ENCODE results near the gene ZNF622. TPM values are rescaled to one million over a fixed set of nuclear protein-coding genes. Genes with fewer than 3 reads are reported as not detected.

Gene ZNF622
- total and polyA plus RNA-seq, 2 of the 13 experiments (the other 11 are each of a cell fraction or from before 2014, with no cell fraction given): 12.1 to 44.7 TPM

GRCh38 chr5:16465544-16466432, at the start of gene ZNF622 (continued):
- TF ChIP-seq ZNF597 (CRISPR knock-in tag; IDR thresholded peaks at IDR 0.05) (no peak), MXD3 (CRISPR knock-in tag; IDR thresholded peaks at IDR 0.05) (peak; percentile 74), ZNF20 (CRISPR knock-in tag; IDR thresholded peaks at IDR 0.05) (0 out of 2 replicates have a peak, but pooled peaks have one; percentile 12), TFAP4 (IDR thresholded peaks at IDR 0.05; ENCODE audit: borderline replicate concordance, low read depth) (peak; percentile 44; the same call in 1 of the 2 replicates), ZNF180 (CRISPR knock-in tag; IDR thresholded peaks at IDR 0.05; ENCODE audit: borderline replicate concordance, low read depth) (no peak), ZNF562 (CRISPR knock-in tag; IDR thresholded peaks at IDR 0.05; ENCODE audit: borderline replicate concordance) (0 out of 2 replicates have a peak, but pooled peaks have one; percentile 31), ZNF260 (CRISPR knock-in tag; IDR thresholded peaks at IDR 0.05; ENCODE audit: borderline replicate concordance, low read depth) (peak; percentile 86; the same call in 1 of the 2 replicates), ZBTB3 (CRISPR knock-in tag; IDR thresholded peaks at IDR 0.05; ENCODE audit: borderline replicate concordance, low read depth) (no peak), MLXIP (CRISPR knock-in tag; IDR thresholded peaks at IDR 0.05; ENCODE audit: borderline replicate concordance) (no peak), KLF12 (CRISPR knock-in tag; IDR thresholded peaks at IDR 0.05; ENCODE audit: borderline replicate concordance) (0 out of 2 replicates have a peak, but pooled peaks have one; percentile 40), TEAD2 (CRISPR knock-in tag; IDR thresholded peaks at IDR 0.05) (no peak), SMAD1 (CRISPR knock-in tag; IDR thresholded peaks at IDR 0.05; ENCODE audit: borderline replicate concordance, low read depth) (no peak), NONO (IDR thresholded peaks at IDR 0.05) (no peak), NONO (CRISPR knock-in tag; conservative IDR thresholded peaks at IDR 0.05) (peak; percentile 83), CREM (IDR thresholded peaks at IDR 0.05) (peak; percentile 77), CREM (CRISPR knock-in tag; IDR thresholded peaks at IDR 0.05) (no peak), ZSCAN25 (CRISPR knock-in tag; IDR thresholded peaks at IDR 0.05) (no peak), ZNF672 (CRISPR knock-in tag; IDR thresholded peaks at IDR 0.05) (no peak), ZNF577 (CRISPR knock-in tag; IDR thresholded peaks at IDR 0.05; ENCODE audit: borderline replicate concordance, low read depth) (no peak), ZNF629 (CRISPR knock-in tag; conservative IDR thresholded peaks at IDR 0.05) (no peak), ARNTL (CRISPR knock-in tag; IDR thresholded peaks at IDR 0.05) (no peak), ZNF768 (CRISPR knock-in tag; IDR thresholded peaks at IDR 0.05) (peak; percentile 16; the same call in 1 of the 2 replicates), PHF5A (CRISPR knock-in tag; IDR thresholded peaks at IDR 0.05; ENCODE audit: low read depth, unreplicated experiment) (peak; percentile 84), MYC (CRISPR knock-in tag; IDR thresholded peaks at IDR 0.05; ENCODE audit: borderline replicate concordance) (peak; percentile 58; the same call in 1 of the 2 replicates)

All from HepG2 (cell line).